SJSA1 (cell line): ENCODE data around the gene NEK3. TPM values are rescaled to one million over a fixed set of nuclear protein-coding genes. Genes with fewer than 3 reads are reported as not detected.
A peak's percentile ranks its signal among the peaks of the same experiment; 100 is the strongest.

Experiments used
- DNase-seq, 2 experiments: peaks; one replicate each; pipeline ENCODE4 v3.0.0-alpha.2; 2015 to 2020; ENCODE audit warnings: low spot score in 2 of 2, low read depth in 1 of 2
- H3K27ac ChIP-seq: fragments of 250-450 bp; sonication (Bioruptor Pico); 2 replicates; pipeline ENCODE4 v1.5.1; 2020; ENCODE audit warnings: mild to moderate bottlenecking, moderate library complexity
- H3K27me3 ChIP-seq: fragments of 250-450 bp; sonication (Bioruptor Pico); replicated peaks from 2 replicates; pipeline ENCODE4 v1.5.1; 2020; ENCODE audit warnings: mild to moderate bottlenecking, moderate library complexity
- H3K36me3 ChIP-seq: fragments of 250-450 bp; sonication (Bioruptor Pico); 2 replicates; pipeline ENCODE4 v1.5.1; 2020; ENCODE audit warnings: mild to moderate bottlenecking
- H3K4me1 ChIP-seq: fragments of 250-450 bp; sonication (Bioruptor Pico); replicated peaks from 2 replicates; pipeline ENCODE4 v1.6.1; 2021; ENCODE audit warnings: mild to moderate bottlenecking
- H3K4me3 ChIP-seq: fragments of 250-450 bp; sonication (Bioruptor Pico); 2 replicates; pipeline ENCODE4 v1.5.1; 2020; ENCODE audit warnings: mild to moderate bottlenecking
- H3K9me3 ChIP-seq: fragments of 250-450 bp; sonication (Bioruptor Pico); replicated peaks from 2 replicates; pipeline ENCODE4 v1.5.1; 2020; ENCODE audit warnings: mild to moderate bottlenecking
- total RNA-seq: library from RNA; depleted of rRNA; stranded (reverse); fragments of >200 nt; shearing (Covaris generic); gene quantifications from 2 replicates; pipeline ENCODE4 v1.2.3, GENCODE V29; 2014

Gene NEK3
- total RNA-seq, 1 experiment from 2014 or later: 8.7 TPM

- 0 out of 2 replicates have a peak, but pooled peaks cover 3% of the 10 kb centered on the region for H3K36me3 ChIP-seq
- no peak for DNase-seq
- no peaks in the 10 kb centered on the region for H3K27me3 ChIP-seq
- H3K4me1 ChIP-seq: peaks cover 23% of the 10 kb centered on the region
- no peaks in the 10 kb centered on the region for H3K9me3 ChIP-seq
- H3K4me3 ChIP-seq: no peak overlapping the region
- no peak overlapping the region for H3K27ac ChIP-seq
These were observed 1.1 kb upstream of the NEK3 start for GRCh38 chr13:52160506-52160905.

- Histone ChIP-seq H3K4me3 (no peak overlapping the region; the same call in 1 of the 2 replicates), H3K27ac (no peak overlapping the region), H3K27me3 (no peaks in the 10 kb centered on the region), H3K36me3 (0 out of 2 replicates have a peak, but pooled peaks cover 3% of the 10 kb centered on the region), H3K4me1 (peaks cover 23% of the 10 kb centered on the region), H3K9me3 (no peaks in the 10 kb centered on the region)
- no peak for DNase-seq
These were observed 656 bp upstream of the NEK3 start for GRCh38 chr13:52160053-52160452.

GRCh38 chr13:52158629-52159158, 703 bp downstream of the NEK3 start:
- Histone ChIP-seq H3K27me3 (no peaks in the 10 kb centered on the region), H3K27ac (peak overlapping the region; percentile 78), H3K4me1 (peaks cover 23% of the 10 kb centered on the region), H3K9me3 (no peaks in the 10 kb centered on the region), H3K36me3 (0 out of 2 replicates have a peak, but pooled peaks cover 3% of the 10 kb centered on the region), H3K4me3 (peak overlapping the region; percentile 80)
- peak in 1 of 2 experiments; percentile 49 for DNase-seq

GRCh38 chr13:52156724-52157261, 2.6 kb downstream of the NEK3 start:
- Histone ChIP-seq H3K9me3 (no peaks in the 10 kb centered on the region), H3K36me3 (peaks cover 4% of the 10 kb centered on the region), H3K27ac (no peak overlapping the region), H3K4me3 (no peak overlapping the region), H3K27me3 (no peaks in the 10 kb centered on the region), H3K4me1 (peaks cover 11% of the 10 kb centered on the region)
- no peak for DNase-seq

- H3K9me3 ChIP-seq: no peaks in the 10 kb centered on the region
- peaks cover 16% of the 10 kb centered on the region for H3K36me3 ChIP-seq
- H3K4me1 ChIP-seq: peaks cover 11% of the 10 kb centered on the region
- H3K4me3 ChIP-seq: no peak overlapping the region
- H3K27me3 ChIP-seq: no peaks in the 10 kb centered on the region
- no peak for DNase-seq
- H3K27ac ChIP-seq: no peak overlapping the region
These were observed 4.2 kb downstream of the NEK3 start for GRCh38 chr13:52155177-52155576.

- H3K36me3 ChIP-seq: peaks cover 21% of the 10 kb centered on the region
- no peak for DNase-seq
- H3K4me3 ChIP-seq: no peak overlapping the region
- no peaks in the 10 kb centered on the region for H3K27me3 ChIP-seq
- H3K4me1 ChIP-seq: no peaks in the 10 kb centered on the region
- no peaks in the 10 kb centered on the region for H3K9me3 ChIP-seq
- no peak overlapping the region for H3K27ac ChIP-seq
These were observed 12.2 kb downstream of the NEK3 start for GRCh38 chr13:52147225-52147624.

GRCh38 chr13:52141299-52141698, 18.1 kb downstream of the NEK3 start:
- Histone ChIP-seq H3K36me3 (peaks cover 4% of the 10 kb centered on the region; the same call in 1 of the 2 replicates), H3K27ac (no peak overlapping the region), H3K4me3 (no peak overlapping the region), H3K4me1 (no peaks in the 10 kb centered on the region), H3K9me3 (no peaks in the 10 kb centered on the region), H3K27me3 (no peaks in the 10 kb centered on the region)
- DNase-seq: no peak

- peaks cover 15% of the 10 kb centered on the region for H3K36me3 ChIP-seq
- H3K27me3 ChIP-seq: no peaks in the 10 kb centered on the region
- no peak overlapping the region for H3K4me3 ChIP-seq
- H3K4me1 ChIP-seq: no peaks in the 10 kb centered on the region
- no peaks in the 10 kb centered on the region for H3K9me3 ChIP-seq
- DNase-seq: no peak
- no peak overlapping the region for H3K27ac ChIP-seq
These were observed 21.9 kb downstream of the NEK3 start for GRCh38 chr13:52137489-52137888.

- Histone ChIP-seq H3K27ac (no peak overlapping the region), H3K4me3 (no peak overlapping the region), H3K36me3 (peaks cover 15% of the 10 kb centered on the region), H3K9me3 (no peaks in the 10 kb centered on the region), H3K27me3 (no peaks in the 10 kb centered on the region), H3K4me1 (no peaks in the 10 kb centered on the region)
- DNase-seq: no peak
These were observed 22.6 kb downstream of the NEK3 start for GRCh38 chr13:52136763-52137162.

- Histone ChIP-seq H3K36me3 (peaks cover 6% of the 10 kb centered on the region), H3K4me1 (peaks cover 11% of the 10 kb centered on the region), H3K4me3 (no peak overlapping the region), H3K27me3 (no peaks in the 10 kb centered on the region), H3K9me3 (no peaks in the 10 kb centered on the region), H3K27ac (no peak overlapping the region)
- DNase-seq: no peak
These were observed 28.8 kb downstream of the NEK3 start for GRCh38 chr13:52130641-52131040.

GRCh38 chr13:52128714-52129700, 30.4 kb downstream of the NEK3 start, which contains the start of gene NEK5:
TSS of gene NEK5 (minus strand) at chr13:52129073. CDS start at chr13:52127482, 1,591 bp downstream.
- Histone ChIP-seq H3K27ac (no peak within 1 kb of the TSS), H3K4me3 (peak within 1 kb of the TSS; percentile 49), H3K27me3 (no peaks in the 10 kb centered on the region), H3K36me3 (peaks cover 5% of the 10 kb centered on the region; the same call in 1 of the 2 replicates), H3K4me1 (peaks cover 11% of the 10 kb centered on the region), H3K9me3 (no peaks in the 10 kb centered on the region)
- peak; percentile 50 to 51 for DNase-seq

GRCh38 chr13:52127783-52128702, 31.4 kb downstream of the NEK3 start:
- peak in 1 of 2 experiments; percentile 54 for DNase-seq
- 0 out of 2 replicates have a peak, but pooled peaks cover 3% of the 10 kb centered on the region for H3K27me3 ChIP-seq
- H3K36me3 ChIP-seq: peaks cover 4% of the 10 kb centered on the region; the same call in 1 of the 2 replicates
- H3K4me3 ChIP-seq: peak overlapping the region; percentile 49
- H3K9me3 ChIP-seq: no peaks in the 10 kb centered on the region
- H3K4me1 ChIP-seq: peaks cover 11% of the 10 kb centered on the region
- H3K27ac ChIP-seq: no peak overlapping the region

GRCh38 chr13:52127378-52127777, 32.0 kb downstream of the NEK3 start:
- 0 out of 2 replicates have a peak, but pooled peaks cover 3% of the 10 kb centered on the region for H3K27me3 ChIP-seq
- H3K4me3 ChIP-seq: no peak overlapping the region
- no peak overlapping the region for H3K27ac ChIP-seq
- H3K36me3 ChIP-seq: no peaks in the 10 kb centered on the region
- no peaks in the 10 kb centered on the region for H3K9me3 ChIP-seq
- no peak for DNase-seq
- peaks cover 11% of the 10 kb centered on the region for H3K4me1 ChIP-seq
